Activated CD8-positive, alpha-beta memory T cell treated with anti-CD3 and anti-CD28 coated beads for 48 hours (primary cell): Measurements from ENCODE around the gene SOX30.

Experiments used
- DNase-seq, 3 experiments: peaks; one replicate each; pipeline ENCODE4 v3.0.0-alpha.2; 2020; ENCODE audit warnings: low read depth in 2 of 3, low spot score in 2 of 3

Gene SOX30

DNA sequence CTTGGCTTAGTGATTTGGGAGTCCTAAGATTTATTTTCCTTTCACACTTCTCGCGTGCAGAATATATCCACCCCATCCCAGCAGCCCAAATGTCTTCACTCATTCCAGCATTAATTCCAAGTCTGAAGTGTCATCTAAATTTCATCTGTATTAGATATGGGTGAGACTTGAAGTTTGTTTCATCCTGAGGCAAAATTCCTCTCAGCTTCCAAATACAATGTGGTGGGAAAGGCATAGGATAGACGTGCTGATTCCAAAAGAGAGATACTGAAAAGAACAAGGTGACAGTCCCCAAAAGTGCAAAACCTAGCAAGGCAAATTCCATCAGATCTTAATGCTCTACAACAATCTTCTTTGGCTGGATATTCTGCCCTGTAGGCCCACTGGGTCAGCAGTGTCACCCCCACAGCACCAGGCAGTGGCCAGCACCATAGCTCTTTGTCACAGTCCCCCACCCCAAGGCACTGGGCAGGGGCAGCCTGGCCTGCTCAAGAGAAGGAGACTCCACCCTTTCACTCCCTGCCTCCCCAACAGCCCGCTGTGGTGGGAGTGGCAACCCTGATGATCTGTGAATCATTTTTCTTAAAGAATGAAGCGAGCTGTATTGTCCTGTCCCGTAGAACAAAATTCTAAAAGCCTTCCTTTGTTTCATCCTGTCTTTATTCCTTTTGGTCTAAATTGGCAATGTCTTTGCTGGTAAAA, 74.0 kb downstream of the SOX30 start:
- DNase-seq = no peak

DNA sequence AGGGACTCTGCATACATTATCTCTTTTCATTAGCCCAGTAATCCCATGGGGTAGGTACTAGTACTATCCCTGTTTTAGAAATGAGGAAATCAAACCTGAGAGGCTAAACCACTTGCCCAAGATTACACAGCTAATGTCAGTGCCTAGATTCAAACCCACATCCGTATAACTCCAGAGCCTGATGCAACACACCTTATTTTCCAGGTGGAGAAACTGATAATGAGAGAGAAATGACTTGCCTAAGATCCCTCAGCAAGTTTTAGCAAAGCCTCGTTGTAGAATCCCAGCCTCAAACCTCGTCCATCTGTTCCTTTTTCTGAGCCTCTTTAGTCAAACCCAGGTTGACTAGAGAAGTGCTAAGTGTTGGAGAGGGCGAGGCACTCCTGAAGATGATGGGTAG, 75.6 kb downstream of the SOX30 start:
- no peak for DNase-seq
